MM.1S (cell line): ENCODE data around the gene THBS3.
"Not testable (repeated sequence)": the region's sequence is repeated elsewhere in the genome, so short reads cannot be mapped to it uniquely, and the experiment has no call there.

Source experiments
- DNase-seq: peaks from one replicate; pipeline ENCODE4 v3.0.0-alpha.2; 2015
- H2AFZ ChIP-seq: fragments of 300-600 bp; sonication (generic); 2 replicates; pipeline ENCODE4 v1.6.0; 2016; ENCODE audit warnings: antibody characterized with exemption, low read length
- H3F3A ChIP-seq: fragments of 300-600 bp; sonication (generic); 2 replicates; pipeline ENCODE4 v1.6.1; 2016; ENCODE audit warnings: mild to moderate bottlenecking, antibody characterized with exemption, low read length, moderate library complexity, mixed read lengths; ENCODE audit not compliant: insufficient read depth
- H3K27ac ChIP-seq: fragments of 300-600 bp; sonication (generic); 2 replicates; pipeline ENCODE4 v1.5.1; 2016; ENCODE audit warnings: mild to moderate bottlenecking, low read length
- H3K27me3 ChIP-seq: fragments of 300-600 bp; sonication (generic); replicated peaks from 2 replicates; pipeline ENCODE4 v1.6.0; 2016; ENCODE audit warnings: low read length; ENCODE audit not compliant: insufficient read depth
- H3K36me3 ChIP-seq: fragments of 300-600 bp; sonication (generic); replicated peaks from 2 replicates; pipeline ENCODE4 v1.6.1; 2016; ENCODE audit warnings: mild to moderate bottlenecking, low read length, mixed read lengths; ENCODE audit not compliant: insufficient read depth
- H3K4me1 ChIP-seq: fragments of 300-600 bp; sonication (generic); 2 replicates; pipeline ENCODE4 v1.6.1; 2016; ENCODE audit warnings: low read length, mixed read lengths
- H3K4me2 ChIP-seq: fragments of 300-600 bp; sonication (generic); 2 replicates; pipeline ENCODE4 v1.6.0; 2016; ENCODE audit warnings: low read depth, low read length
- H3K4me3 ChIP-seq: fragments of 300-600 bp; sonication (generic); 2 replicates; pipeline ENCODE4 v1.5.1; 2016; ENCODE audit warnings: low read length, mixed read lengths
- H3K79me2 ChIP-seq: fragments of 300-600 bp; sonication (generic); 2 replicates; pipeline ENCODE4 v1.6.1; 2016; ENCODE audit warnings: mixed run types, low read length, mixed read lengths
- H3K9ac ChIP-seq: fragments of 300-600 bp; sonication (generic); 2 replicates; pipeline ENCODE4 v1.6.1; 2016; ENCODE audit warnings: low read length, mixed read lengths
- H3K9me2 ChIP-seq: fragments of 300-600 bp; sonication (generic); replicated peaks from 2 replicates; pipeline ENCODE4 v1.6.1; 2016; ENCODE audit warnings: mild to moderate bottlenecking, low read length, mixed read lengths; ENCODE audit not compliant: insufficient read depth
- H3K9me3 ChIP-seq: fragments of 300-600 bp; sonication (generic); replicated peaks from 2 replicates; pipeline ENCODE4 v1.6.1; 2016; ENCODE audit warnings: mild to moderate bottlenecking, low read length, mixed read lengths; ENCODE audit not compliant: insufficient read depth
- H4K20me1 ChIP-seq: fragments of 300-600 bp; sonication (generic); 2 replicates; pipeline ENCODE4 v1.6.1; 2016; ENCODE audit warnings: mild to moderate bottlenecking, low read length, moderate library complexity, mixed read lengths; ENCODE audit not compliant: insufficient read depth
- EZH2 ChIP-seq: fragments of 300-600 bp; sonication (generic); optimal IDR thresholded peaks from 2 replicates; pipeline ENCODE3; 2017; ENCODE audit warnings: low read depth, mild to moderate bottlenecking, antibody characterized with exemption, low read length, mixed read lengths
- EZH2phosphoT487 ChIP-seq: fragments of 300-600 bp; sonication (generic); IDR thresholded peaks from 2 replicates; pipeline ENCODE4 v1.6.1; 2018; ENCODE audit warnings: antibody characterized with exemption, low read length
- TF ChIP-seq, protein P1 (sequence below): fragments of 300-600 bp; sonication (generic); IDR thresholded peaks from 2 replicates; pipeline ENCODE4 v1.5.1; 2016; ENCODE audit warnings: antibody characterized with exemption, low read length, mixed read lengths

Gene THBS3

DNA sequence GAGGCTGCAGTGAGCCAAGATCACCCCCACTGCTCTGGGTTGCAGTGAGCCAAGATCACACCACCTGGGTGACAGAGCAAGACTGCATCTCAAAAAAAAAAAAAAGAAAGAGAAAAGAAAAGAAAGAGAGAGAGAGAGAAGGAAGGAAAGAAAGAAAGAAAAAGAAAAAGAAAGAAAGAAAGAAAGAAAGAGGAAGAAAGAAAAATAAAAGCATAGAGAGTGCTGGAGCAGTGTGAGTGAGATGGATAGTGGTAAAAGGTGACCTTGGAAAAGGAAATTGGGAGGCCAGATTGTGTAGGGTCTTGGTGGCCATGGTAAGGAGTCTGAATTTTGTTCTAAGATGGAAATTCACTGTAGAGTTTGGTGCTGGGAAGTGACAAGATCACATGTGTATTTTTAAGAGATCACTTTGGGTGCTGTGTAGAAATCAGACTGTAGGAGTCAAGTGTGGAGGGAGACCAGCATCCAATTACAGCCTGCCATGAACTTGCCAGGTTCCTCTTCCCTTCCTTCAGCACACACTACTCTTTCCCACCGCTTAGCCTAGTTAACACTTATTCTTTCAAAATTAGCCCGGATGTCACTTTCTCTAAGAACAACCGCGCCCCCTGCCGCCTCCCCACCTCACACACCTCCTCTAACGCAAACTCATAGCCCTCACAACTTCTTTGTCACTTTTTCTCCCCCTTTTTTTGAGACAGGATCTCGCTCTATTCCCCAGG is 18.7 kb upstream of the THBS3 start:
- Histone ChIP-seq H3K36me3 (no peaks in the 10 kb centered on the region), H3K4me2 (peak overlapping the region; percentile 92), H3F3A (peaks cover 27% of the 10 kb centered on the region), H3K4me1 (peaks cover 10% of the 10 kb centered on the region), H3K27me3 (no peaks in the 10 kb centered on the region; the same call in 1 of the 2 replicates), H4K20me1 (no peaks in the 10 kb centered on the region), H2AFZ (peak overlapping the region; percentile 73), H3K9me2 (no peaks in the 10 kb centered on the region), H3K79me2 (peaks cover 11% of the 10 kb centered on the region; the same call in 1 of the 2 replicates), H3K9me3 (no peaks in the 10 kb centered on the region), H3K4me3 (peak overlapping the region; percentile 71), H3K9ac (peak overlapping the region; percentile 79), H3K27ac (peak overlapping the region; percentile 63; the same call in 1 of the 2 replicates)
- DNase-seq, result peak; percentile 87
- TF ChIP-seq, protein P1, sequence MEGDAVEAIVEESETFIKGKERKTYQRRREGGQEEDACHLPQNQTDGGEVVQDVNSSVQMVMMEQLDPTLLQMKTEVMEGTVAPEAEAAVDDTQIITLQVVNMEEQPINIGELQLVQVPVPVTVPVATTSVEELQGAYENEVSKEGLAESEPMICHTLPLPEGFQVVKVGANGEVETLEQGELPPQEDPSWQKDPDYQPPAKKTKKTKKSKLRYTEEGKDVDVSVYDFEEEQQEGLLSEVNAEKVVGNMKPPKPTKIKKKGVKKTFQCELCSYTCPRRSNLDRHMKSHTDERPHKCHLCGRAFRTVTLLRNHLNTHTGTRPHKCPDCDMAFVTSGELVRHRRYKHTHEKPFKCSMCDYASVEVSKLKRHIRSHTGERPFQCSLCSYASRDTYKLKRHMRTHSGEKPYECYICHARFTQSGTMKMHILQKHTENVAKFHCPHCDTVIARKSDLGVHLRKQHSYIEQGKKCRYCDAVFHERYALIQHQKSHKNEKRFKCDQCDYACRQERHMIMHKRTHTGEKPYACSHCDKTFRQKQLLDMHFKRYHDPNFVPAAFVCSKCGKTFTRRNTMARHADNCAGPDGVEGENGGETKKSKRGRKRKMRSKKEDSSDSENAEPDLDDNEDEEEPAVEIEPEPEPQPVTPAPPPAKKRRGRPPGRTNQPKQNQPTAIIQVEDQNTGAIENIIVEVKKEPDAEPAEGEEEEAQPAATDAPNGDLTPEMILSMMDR, result peak; percentile 77
- no peak for TF ChIP-seq EZH2

- H4K20me1 ChIP-seq, H3K9ac ChIP-seq, H3K9me3 ChIP-seq, DNase-seq, H3K4me3 ChIP-seq, H3K4me2 ChIP-seq, H3K27me3 ChIP-seq, H3K27ac ChIP-seq, H2AFZ ChIP-seq, H3K9me2 ChIP-seq, H3K36me3 ChIP-seq: not testable (repeated sequence)
- Histone ChIP-seq H3K4me1 (peaks cover 10% of the 10 kb centered on the region), H3F3A (peaks cover 27% of the 10 kb centered on the region), H3K79me2 (peaks cover 11% of the 10 kb centered on the region; the same call in 1 of the 2 replicates)
Measured at GRCh38 chr1:155225404-155225759, 17.7 kb upstream of the THBS3 start.

GRCh38 chr1:155223047-155223446 is 15.3 kb upstream of the THBS3 start:
- no peaks in the 10 kb centered on the region for H3K9me3 ChIP-seq
- H3K9ac ChIP-seq, result no peak overlapping the region
- H3K9me2 ChIP-seq, result no peaks in the 10 kb centered on the region
- H3K4me3 ChIP-seq, result no peak overlapping the region
- TF ChIP-seq EZH2phosphoT487, result no peak
- no peak for TF ChIP-seq EZH2
- TF ChIP-seq, protein P1, result no peak
- peaks cover 11% of the 10 kb centered on the region; the same call in 1 of the 2 replicates for H3K79me2 ChIP-seq
- peaks cover 11% of the 10 kb centered on the region for H3K4me1 ChIP-seq
- DNase-seq, result no peak
- no peaks in the 10 kb centered on the region for H3K27me3 ChIP-seq
- H2AFZ ChIP-seq, result no peak overlapping the region
- peaks cover 27% of the 10 kb centered on the region for H3F3A ChIP-seq
- H3K36me3 ChIP-seq, result no peaks in the 10 kb centered on the region
- H3K4me2 ChIP-seq, result peak overlapping the region; percentile 22; the same call in 1 of the 2 replicates
- no peaks in the 10 kb centered on the region for H4K20me1 ChIP-seq
- peak overlapping the region; percentile 11; the same call in 1 of the 2 replicates for H3K27ac ChIP-seq

- H2AFZ ChIP-seq, H3K9ac ChIP-seq, H3K4me1 ChIP-seq, H3K79me2 ChIP-seq, H3K27me3 ChIP-seq, H3K9me2 ChIP-seq, H3K27ac ChIP-seq, H3K4me2 ChIP-seq, H3K9me3 ChIP-seq, DNase-seq, H4K20me1 ChIP-seq, H3K36me3 ChIP-seq, H3K4me3 ChIP-seq: not testable (repeated sequence)
- H3F3A ChIP-seq, result peaks cover 10% of the 10 kb centered on the region
Measured at GRCh38 chr1:155220211-155220965, 12.7 kb upstream of the THBS3 start.
